Muscle of arm (tissue), 12 donors: ENCODE results near the gene KIAA1217. TPM values are rescaled to one million over a fixed set of nuclear protein-coding genes. Genes with fewer than 3 reads are reported as not detected.
"Not testable (repeated sequence)": the region's sequence is repeated elsewhere in the genome, so short reads cannot be mapped to it uniquely, and the experiment has no call there.

Source experiments
- DNase-seq: peaks from one replicate; pipeline ENCODE4 v3.0.0-alpha.2; 2013
- polyA plus RNA-seq, 12 donors: library from polyadenylated mRNA; unstranded; fragments of 120-200 nt; gene quantifications; one replicate each; pipeline ENCODE4 v1.2.1, GENCODE V29; 2013; ENCODE audit not compliant: insufficient read length in 12 of 12

Gene KIAA1217
- polyA plus RNA-seq, 12 donors = 25.3 to 49.4 (median 40.3) TPM; not detected in 1

DNA sequence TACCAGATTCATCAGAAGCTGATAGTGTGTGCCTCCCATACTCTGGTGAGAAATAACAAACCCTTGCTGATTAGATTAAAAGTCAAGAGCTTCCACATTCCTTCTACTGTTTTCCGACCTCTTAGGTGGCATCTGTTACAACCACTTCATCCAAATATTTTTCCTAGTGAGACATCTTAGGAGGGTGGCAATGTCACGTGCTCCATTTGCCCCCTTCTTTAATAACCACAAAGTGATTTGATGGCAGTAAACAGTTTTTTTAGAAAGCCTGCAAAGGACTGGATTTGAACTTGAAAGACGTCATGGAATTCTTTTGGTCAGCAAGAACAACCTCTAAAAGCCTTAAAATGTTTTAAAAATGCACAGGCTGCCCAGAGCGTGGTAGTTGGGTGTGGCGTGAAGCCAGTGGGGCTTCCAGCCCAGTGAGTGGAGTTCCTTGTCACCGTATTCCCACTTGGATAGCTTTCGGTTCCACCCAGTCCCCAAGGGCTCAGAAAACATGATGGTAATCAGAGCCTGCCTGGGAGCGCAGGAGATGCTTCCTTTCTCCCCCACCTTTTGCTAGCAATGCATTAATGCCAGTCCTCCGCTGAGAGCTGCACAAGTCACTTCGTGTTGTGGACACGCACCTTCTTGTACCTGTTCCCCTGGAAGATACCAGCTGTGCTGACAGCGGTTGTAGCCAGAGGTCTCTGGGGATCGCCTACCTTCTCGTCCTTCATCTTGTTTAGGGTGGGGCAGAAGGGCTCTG lies 256.4 kb downstream of the KIAA1217 start:
- DNase-seq = no peak

DNA sequence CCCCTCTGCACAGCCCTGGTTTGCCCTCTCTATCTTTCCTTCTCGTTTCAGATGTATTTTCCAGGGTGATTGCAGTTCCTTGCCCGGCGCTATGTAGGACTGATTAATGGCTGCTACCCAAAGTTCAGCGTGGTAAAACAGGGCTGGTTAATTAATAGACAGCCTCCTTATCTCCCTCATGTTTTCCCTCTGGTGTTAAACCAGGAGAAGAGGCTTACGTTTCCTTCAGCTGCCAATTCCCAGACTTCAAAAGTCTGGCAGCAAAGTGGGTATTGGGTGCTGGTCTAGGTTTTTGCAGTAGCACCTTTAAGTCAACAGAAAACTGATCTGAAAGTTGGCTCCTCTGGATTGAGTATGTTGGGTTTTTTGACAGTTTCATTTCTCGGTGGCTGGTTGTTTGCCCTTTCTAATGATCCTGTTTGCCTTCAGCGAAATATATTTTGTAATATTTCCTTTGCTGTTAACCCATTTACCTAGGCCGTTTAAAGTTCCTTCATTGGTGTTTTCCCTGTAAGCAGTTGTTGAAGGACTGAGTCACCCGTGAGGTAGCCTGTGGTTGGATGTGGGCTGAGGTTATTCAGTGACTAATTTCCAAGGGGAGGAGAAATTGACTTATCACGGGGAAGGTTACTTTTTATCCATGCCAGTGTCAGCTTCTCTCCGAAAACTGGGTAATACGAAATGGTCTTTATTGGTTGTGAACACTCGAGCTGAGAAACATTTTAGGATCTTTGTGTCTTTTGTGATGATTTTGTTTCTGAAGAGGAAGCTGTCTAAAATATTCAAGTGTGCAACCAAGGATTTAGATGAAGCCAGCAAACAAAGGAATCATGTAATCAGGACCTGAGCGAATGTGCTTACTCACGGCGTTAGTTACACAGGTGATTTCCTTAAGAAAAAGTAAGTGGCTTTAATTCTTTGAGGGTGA lies 257.2 kb downstream of the KIAA1217 start:
- no peak for DNase-seq

DNA sequence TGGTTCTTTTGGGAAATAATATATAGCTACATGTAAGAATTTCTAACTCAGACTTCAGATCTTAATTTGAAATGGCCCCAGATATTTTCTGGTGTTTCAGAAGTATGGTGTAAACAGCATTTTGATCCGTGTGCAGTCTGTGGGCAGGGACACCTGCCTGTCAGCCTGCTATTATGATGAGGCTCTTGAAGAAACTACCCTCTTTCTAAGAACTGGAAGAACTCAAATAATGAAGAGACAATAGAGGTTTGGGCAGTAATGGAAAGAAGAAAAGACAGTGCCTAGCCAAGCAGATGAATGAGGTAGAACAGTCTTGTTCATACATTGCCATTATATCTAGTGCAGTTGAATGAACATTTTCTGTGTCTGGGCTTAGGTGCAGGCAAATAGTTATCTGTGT lies 258.2 kb downstream of the KIAA1217 start:
- DNase-seq = no peak

DNA sequence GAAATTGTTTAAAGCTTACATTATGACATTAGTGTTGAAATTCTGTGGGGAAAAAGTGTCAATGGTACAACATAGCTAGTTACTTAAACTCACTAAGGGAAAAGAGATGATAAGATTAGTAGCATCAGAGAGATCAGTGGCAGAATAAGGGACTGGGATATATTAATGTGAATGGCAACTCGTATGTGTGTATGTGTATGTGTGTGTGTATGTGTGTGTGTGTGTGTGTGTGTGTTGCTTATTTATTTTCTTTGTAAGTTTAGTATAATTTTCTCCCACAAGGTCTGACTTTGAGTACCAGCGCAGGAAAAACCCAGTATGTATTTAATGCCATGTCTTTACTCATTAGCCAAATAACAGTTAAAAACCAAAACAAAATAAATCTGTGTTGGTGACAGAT lies 258.7 kb downstream of the KIAA1217 start:
- DNase-seq = no peak

DNA sequence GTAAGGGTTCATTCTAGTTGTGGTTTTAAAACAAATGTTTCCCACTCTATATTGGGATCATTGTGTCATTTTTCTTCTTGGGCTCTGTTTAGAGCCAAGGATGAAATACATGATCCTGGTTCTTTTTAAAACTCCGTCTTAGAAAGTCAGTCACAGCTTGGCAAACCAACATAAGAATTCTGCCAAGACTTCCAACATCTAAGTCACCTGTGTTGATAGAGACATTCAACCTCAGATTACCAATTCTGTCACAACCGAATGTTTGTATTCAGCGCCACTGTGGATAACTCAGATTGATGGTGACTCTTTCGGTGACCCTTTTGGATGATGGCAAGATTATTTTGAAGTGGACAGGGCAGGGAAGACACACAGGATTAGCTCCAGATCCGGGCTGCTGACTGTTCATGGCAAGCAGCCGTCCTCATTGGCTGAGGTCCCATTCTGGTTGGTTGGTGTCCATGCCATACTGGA lies 259.4 kb downstream of the KIAA1217 start:
- no peak for DNase-seq

DNA sequence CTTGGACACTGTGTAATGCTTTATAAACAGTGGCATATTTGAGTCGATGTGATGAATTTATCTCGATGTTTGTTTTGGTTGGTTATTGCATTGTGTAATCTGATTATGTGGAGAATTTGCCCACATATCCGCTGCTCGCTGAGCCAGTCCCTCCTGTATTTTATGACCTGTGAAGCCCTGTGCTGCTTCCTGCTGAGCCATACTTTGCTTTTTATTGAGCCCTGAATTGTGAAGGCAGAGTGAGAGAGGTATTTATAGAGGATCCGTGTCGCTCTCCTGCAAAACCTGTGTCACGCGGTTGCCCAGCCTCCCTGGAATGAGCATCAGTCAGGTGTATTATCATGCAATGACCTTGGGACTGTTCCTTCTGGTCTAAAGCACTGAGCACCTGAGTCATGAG lies 261.1 kb downstream of the KIAA1217 start:
- no peak for DNase-seq

DNA sequence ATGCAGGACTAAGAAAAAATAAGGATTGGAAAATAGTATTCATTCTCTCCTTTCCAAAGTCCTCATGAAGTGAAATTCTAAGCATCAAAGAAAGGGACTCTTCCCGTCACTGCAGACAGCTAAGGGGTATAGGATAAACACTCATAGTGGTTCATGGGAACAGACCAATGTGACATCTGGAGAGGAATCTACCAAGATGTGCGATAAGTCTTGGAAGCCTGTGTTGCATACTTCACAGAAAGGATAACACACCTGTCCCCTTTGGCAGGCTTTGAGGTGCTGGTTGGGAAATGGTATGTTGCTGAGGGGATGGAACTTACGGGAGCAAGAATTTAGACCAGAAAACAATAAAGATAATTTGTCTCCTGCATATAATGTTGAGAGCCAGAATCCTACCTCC lies 266.7 kb downstream of the KIAA1217 start:
- no peak for DNase-seq

DNA sequence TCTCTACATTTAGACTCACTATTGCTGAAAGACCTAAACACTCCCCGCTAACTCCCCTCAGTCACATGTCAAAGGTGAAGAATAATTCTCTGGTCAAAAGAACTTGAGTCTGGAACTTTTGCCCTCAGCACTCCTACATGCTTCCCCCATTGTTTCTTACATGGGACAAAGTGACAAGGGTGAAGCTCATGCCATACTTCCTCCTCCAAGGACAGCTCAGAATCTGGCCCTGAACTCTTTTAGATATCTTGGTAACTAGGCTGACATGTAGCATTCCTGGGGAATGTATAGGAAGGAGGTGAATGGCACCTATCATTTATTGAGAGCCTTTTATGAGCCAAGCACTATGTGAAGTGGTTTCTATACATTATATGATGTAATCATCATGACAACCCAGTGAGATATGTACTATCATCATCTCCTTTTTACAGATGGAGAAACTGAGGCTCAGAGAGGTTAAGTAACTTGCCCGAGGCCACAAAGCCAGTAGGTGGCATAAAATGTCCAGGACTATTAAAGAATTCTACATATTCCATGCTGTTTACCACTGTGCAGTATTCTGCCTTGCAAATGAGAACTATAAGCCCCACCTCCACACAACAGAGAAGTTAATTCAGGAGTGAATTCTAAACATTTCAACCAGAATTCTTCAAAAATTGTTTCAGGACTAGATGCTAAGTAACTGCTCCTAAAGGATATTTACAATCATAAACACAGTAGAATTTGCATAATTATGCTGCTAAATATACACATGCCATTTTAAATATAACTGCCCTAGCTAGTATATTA lies 268.2 kb downstream of the KIAA1217 start:
- no peak for DNase-seq

DNA sequence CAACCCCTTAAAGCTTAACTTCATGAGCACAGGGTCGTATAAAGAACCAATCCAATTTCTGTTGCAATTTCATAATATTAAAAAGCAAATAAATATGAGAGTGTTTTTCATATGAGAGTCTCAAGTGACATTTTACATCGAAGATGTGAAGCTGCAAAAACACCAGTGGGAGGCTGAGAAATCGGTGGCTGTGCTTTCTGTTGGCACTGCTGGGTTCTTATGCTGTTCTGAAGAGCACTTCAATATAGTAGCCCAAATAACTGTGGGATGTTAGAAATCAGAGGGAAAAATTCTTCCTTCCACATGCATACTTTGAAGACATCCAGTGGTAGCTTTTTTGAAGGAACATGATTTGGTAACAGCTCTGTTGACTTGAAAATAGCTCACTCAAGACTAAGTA lies 269.0 kb downstream of the KIAA1217 start:
- DNase-seq = no peak

DNA sequence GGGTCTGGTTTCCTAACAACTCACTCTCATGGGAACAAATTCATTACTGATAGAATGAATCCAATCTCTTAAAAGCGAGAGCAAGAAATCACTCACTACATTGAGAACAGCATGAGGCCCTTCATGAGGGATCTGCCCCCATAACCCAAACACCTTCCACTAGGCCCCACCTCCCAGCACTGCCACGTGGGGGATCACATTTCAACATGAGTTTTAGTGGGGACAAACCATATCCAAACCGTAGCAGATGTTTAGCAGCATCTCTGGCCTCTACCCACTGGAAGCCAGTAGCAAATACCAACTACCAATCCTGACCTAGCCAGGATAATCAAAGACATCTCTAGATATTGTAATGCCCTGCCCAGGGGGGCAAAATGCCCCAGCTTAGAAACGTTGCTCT lies 270.9 kb downstream of the KIAA1217 start:
- DNase-seq = no peak

DNA sequence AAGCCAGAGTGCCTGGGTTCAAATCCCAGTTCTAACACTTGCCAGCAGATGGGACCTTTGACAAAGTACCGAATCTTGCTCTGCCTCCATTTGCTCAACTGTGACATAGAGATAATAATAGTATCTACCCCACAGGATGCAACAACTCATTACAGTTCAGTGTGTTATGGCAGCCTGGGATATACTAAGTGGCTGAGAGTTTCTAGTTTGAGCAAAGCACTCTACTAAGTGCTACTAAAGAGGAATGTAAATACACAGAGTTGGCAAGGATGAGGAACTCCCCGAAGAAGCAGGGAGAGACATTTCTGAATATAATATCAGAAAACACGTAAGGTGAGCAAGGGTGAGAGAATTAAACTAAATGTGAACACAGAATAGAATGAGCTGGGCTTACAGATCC lies 271.5 kb downstream of the KIAA1217 start:
- DNase-seq = no peak

DNA sequence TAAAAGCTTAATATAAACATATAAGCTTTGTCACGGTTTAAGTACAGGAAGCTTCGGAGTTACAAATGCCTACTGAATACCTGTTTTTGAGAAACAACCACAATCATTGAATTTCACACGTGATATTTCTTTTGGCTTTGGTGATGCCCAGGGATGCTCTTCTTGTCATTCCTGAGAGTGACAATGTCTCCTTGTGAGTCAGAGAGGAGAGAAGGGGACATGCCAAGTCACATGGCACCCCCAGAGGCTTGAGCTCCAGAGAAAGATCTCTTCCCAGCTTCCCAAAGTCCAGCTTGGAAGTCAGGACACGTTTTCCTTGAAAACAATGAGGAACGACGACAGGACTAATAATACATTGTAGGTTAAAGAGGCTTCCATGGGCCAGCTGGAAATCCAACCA lies 272.3 kb downstream of the KIAA1217 start:
- DNase-seq = no peak

DNA sequence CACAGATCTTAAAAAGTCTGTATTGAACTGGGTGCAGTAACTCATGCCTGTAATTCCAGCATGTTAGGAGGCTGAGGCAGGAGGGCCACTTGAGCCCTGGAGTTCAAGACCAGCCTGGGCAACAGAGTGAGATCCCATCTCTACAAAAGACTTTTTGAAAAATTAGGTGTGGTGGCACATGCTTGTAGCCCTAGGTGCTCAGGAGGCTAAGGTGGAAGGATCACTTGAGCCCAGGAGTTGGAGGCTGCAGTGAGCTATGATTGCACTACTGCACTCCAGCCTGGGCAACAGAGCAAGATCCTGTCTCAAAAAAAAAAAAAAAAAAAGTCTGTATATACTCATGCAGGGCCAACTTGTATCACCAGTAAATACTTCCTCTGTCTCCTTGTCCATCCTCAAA lies 273.8 kb downstream of the KIAA1217 start:
- DNase-seq = not testable (repeated sequence)

DNA sequence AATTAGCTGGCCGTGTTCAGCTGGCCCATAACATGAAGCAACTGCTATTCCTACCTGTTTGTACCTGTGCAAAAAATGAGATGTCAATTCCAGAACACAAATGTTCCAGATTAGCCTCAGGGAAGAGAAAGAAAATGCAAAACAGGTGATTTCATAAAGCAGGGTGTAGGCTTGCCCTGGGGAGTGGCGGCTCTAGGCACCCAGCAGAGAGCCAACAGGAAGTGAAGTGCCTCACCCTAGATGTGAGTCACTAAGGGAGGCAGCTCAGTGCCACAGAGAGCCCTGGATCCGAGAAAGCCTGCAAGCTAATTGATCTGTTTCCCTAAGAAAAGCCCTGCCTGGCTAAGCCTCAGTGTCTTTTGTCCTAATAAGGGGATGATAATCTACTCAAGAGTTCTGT lies 274.8 kb downstream of the KIAA1217 start:
- DNase-seq = no peak

DNA sequence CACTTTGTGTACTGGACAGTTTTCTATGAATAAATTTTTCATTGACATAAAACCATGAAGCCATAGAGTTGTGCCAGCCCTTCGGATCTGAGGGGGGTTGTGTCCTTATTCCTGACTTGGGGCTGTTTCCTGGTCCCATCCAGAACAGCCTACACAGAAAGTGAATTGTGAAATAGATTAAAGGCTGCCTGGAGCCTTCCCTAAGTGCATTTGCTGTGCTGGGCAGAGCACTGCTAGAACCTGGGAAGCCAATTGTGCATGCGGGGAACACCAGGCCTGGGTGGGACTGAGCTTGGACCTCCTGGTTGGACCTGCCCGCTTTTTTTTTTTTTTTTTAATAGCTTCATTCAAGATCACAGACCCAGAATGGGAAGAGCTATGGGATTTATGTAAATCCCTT lies 275.8 kb downstream of the KIAA1217 start:
- no peak for DNase-seq

DNA sequence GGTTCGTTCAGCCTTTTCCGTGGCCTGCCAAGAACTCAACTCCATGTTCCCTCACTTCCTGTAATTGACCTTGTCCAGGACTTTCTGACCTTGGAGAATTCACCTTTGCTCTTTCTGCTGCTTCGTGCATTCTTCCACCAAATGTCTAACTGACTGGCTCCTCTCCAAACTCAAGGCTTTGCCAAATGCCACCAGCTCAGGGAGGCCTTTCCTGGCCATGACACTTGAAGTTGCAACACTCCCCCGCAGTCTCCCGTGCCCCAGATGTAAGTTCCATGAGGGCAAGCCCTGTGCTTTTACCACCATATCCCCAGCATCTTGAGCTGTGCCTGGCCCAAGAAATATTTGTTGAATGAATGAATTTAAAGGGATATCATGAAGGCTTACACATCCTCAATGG lies 276.4 kb downstream of the KIAA1217 start:
- no peak for DNase-seq

DNA sequence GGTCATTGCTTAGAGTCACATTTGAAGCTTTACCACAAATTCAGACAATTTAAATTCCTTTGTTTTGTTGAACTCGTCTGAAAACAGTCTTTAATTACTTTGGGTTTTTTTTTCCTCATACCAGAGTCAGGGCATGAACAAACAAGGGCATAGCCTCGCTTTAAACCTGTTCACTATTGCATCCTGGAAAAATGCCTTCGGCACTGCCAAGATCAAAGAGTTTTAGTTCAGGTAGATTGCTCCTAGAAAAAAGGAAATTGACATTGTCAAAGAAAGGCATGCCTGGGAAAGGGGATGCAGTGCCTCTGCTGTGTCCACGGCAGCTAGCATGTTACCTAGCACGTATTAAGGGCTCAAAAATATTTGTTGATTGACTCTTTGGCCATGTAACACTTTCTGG lies 279.7 kb downstream of the KIAA1217 start:
- no peak for DNase-seq

DNA sequence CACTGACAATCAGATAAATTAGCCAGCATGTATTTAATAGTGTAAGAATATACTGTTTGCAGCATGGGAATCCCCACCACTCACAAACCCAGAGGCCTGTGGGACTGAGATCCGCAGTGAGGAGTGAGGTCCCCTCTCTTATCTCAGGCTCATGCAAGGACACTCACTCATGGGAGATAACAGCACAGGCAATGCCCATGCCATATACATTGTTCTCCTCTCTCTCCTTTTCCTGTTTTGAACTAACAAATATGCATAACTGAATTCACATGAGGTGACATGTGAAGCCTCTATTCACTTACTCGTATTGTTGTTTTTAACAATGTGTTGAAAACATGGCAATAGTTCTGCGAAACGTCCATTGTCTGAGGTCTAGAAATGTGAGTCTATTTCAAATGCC lies 284.2 kb downstream of the KIAA1217 start:
- DNase-seq = no peak

DNA sequence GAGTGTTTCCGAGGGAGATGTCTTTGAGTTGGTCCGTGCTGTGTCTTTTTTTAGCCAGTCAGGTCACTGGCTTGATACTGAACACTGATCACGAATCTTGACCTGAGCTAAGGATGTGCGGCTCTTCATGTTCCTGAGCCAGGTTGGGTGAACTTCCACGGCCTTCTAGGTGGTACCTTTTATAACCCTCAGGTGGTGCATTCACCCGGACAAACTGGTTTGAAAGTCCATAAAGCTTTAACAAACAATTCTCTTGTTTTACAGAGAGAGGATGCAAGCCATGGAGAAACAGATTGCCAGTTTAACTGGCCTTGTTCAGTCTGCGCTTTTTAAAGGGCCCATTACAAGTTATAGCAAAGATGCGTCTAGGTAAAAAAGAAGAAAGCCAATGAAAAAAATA lies 285.3 kb downstream of the KIAA1217 start:
- DNase-seq = no peak

DNA sequence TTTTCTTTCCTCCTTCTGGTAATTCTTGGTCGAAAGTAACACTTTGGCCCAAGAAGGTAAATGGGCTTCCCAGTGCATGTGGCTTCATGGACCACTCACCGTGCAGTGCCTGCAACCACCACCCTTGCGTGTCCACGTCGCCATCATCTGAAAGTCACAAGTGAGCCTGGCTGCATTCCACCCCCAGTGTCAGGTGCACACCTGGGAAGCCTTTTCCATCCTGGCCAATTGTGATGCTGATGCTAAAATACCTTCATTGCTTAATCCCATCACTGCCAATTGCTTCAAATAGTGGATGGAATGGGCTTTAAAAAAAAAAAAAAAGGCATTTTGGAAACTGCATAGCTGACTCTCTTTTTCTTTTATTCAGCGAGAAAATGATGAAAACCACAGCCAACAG lies 285.8 kb downstream of the KIAA1217 start:
- DNase-seq = no peak

DNA sequence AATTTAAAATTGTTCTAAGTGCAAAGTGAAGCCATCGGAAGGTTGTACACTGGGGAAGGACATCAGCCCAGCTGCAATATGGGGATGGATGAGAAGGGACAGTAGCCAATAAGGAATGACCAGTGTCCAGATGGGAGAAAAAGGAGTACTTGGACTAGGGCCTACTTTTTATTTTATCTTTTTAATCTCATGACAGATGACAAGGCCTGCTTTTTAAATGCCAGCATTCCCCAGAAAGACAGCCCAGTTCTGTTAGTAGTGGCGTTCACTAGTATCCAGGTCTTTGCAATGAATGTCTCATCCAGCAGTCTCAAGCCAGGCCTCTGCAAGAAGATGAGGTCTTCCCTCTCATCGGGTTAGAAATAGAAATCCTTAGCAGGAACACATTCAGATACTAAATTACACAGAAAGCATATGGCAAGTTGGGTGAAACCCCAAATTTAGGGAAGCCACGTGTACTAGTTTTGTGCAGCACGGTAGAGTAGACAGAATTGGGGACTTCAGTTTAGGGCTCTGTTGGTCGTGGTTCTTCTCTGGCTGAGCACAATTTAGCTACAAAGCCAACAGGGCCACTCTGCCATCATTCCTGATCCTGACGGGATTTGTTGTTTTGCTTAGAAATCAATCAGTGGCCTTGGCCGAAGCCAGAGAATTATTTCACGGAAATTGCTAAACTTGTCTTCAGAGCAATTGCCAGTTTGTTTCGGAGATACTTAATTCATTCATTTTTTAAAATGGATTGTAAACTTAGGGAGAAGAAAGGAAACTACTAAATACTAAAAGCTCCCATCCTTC lies 286.9 kb downstream of the KIAA1217 start:
- DNase-seq = peak; percentile 34
